GM12864 (cell line): Measurements from ENCODE around the gene PARVG.

ENCODE experiments used
- DNase-seq: peaks from one replicate; pipeline ENCODE4 v3.0.0-alpha.2; 2011; ENCODE audit warnings: low read depth
- H3K4me3 ChIP-seq: 2 replicates; pipeline ENCODE4 v1.5.1; 2011; ENCODE audit warnings: mild to moderate bottlenecking, low read depth, low read length, control low read depth
- TF ChIP-seq, protein P1 (sequence below): IDR thresholded peaks from 2 replicates; pipeline ENCODE4 v1.5.1; 2011; ENCODE audit warnings: low read depth, mild to moderate bottlenecking, moderate library complexity, low read length, control low read depth, inconsistent platforms; ENCODE audit errors: missing control alignments

PARVG gene

DNA sequence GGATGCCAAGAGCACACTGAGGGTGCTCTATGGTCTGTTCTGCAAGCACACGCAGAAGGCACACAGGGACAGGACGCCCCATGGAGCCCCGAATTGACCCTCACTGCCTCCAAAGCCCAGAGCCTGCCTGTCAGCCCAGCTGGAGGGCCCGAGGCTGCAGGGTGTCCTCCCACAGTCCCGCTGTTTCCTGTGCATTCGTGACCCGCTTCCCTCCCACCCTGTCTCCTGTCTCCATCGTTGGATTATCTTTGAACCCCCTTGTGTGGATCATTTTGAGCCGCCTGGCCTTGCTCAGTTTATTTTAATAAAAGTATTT, 25.6 kb downstream of the PARVG start:
- no peak for DNase-seq
- TF ChIP-seq, protein P1, sequence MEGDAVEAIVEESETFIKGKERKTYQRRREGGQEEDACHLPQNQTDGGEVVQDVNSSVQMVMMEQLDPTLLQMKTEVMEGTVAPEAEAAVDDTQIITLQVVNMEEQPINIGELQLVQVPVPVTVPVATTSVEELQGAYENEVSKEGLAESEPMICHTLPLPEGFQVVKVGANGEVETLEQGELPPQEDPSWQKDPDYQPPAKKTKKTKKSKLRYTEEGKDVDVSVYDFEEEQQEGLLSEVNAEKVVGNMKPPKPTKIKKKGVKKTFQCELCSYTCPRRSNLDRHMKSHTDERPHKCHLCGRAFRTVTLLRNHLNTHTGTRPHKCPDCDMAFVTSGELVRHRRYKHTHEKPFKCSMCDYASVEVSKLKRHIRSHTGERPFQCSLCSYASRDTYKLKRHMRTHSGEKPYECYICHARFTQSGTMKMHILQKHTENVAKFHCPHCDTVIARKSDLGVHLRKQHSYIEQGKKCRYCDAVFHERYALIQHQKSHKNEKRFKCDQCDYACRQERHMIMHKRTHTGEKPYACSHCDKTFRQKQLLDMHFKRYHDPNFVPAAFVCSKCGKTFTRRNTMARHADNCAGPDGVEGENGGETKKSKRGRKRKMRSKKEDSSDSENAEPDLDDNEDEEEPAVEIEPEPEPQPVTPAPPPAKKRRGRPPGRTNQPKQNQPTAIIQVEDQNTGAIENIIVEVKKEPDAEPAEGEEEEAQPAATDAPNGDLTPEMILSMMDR: no peak
- H3K4me3 ChIP-seq: no peak overlapping the region

DNA sequence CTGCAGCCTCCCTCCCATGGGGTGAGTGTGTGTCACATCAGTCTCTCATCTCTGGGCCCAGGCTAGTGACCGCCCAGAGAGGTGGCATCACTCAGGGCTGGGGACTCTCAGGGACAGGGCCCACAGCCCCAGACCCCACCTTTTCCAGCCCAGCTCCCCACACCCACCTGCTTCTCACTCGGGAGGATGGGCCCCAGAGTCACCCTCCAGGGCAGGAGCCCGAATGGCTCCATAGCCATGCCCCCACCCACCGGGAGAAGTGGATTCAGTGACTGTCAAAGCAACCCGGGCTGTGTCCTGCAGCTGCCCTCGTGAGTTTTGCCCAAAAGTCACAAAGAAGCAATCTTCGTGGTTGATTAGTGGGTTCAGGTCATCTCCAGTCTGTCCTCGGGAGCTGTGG, 26.0 kb downstream of the PARVG start:
- TF ChIP-seq, protein P1: no peak
- no peak for DNase-seq
- no peak overlapping the region for H3K4me3 ChIP-seq

DNA sequence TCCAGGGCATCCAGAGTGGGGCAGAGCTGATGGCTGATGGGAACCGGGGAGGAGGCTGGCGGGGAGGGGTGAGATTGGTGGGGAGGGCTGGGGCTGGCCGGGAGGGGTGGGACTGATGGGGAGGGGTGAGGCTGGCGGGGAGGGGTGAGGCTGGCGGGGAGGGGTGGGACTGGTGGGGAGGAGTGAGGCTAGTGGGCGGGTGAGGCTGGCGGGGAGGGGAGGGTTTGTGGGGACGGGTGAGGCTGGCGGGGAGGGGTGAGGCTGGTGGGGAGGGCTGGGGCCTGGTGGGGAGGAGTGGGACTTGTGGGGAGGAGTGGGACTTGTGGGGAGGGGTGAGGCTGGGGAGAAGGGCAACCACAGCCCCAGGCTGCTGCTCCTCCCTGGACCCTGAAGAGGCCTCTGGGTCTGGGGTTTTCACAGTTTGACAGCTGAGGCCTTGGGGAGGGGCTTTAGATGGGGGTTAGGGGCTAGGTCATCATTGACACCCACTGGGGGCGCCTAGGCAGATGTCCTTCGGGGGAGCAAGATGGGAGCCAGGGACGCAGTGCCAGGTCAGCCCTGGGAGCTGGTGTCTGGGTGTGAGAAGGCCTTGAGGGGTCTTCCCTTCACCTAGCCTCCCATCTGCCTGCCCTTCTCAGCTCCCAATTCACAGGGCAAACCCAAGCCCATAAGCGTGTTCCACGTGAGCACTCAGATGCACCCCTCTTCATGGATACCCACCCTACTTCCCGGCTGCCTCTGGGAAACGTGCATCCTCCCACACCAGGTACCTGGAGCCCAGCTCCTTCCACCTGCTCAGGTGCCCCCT, 26.7 kb downstream of the PARVG start:
- H3K4me3 ChIP-seq: no peak overlapping the region
- no peak for DNase-seq
- TF ChIP-seq, protein P1: no peak

DNA sequence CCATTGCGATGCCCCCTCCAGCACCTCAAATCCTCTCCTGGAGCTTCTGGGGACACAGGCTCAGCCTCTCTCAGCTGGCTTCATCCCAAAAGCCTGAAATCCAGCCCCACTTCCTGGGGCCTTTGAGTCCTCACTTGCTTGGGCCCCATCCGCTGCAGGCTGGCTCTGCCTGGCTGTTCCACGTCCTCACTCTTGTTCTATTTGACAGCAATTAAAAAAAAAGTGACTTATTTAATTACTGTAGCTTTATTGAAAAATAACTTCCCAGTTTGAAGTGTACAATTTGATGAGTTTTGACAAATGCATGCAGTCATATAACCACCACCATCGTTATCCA, 27.2 kb downstream of the PARVG start:
- TF ChIP-seq, protein P1: no peak
- DNase-seq: no peak
- H3K4me3 ChIP-seq: no peak overlapping the region

DNA sequence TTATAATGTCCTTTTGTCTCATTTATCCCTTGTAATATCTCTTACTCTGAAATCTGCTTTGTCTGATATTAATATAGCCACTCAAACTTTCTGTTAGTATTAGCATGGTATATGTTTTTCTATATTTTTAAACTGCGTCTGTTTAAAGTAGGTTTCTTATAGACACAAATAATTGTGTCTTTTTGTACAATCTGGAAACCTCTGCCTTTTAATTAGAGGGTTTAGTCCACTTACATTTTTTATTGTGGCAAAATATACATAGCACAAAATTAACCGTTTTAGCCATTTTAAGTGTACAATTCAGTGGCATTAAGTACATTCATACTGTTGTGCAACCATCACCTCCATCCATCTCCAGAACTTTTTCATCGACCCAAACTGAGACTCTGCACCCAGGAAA, 28.6 kb downstream of the PARVG start:
- no peak for DNase-seq
- TF ChIP-seq, protein P1: no peak
- no peak overlapping the region for H3K4me3 ChIP-seq

DNA sequence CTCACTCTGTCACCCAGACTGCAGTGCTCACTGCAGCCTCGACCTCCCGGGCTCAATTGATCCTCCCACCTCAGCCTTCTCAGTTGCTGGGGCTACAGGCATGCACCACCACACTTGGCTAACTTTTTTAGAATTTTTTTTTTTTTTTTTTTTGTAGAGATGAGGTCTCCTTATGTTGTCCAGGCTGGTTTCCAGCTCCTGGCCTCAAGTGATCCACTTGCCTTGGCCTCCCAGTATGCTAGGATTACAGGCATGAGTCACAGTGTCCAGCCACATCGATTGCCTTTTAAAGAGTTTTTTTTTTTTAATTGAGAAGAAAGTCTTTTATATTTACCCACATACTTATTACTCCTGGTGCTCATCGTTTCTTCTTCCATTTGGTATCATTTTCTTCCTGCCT, 30.0 kb downstream of the PARVG start:
- DNase-seq: no peak
- TF ChIP-seq, protein P1: no peak
- no peak overlapping the region for H3K4me3 ChIP-seq

DNA sequence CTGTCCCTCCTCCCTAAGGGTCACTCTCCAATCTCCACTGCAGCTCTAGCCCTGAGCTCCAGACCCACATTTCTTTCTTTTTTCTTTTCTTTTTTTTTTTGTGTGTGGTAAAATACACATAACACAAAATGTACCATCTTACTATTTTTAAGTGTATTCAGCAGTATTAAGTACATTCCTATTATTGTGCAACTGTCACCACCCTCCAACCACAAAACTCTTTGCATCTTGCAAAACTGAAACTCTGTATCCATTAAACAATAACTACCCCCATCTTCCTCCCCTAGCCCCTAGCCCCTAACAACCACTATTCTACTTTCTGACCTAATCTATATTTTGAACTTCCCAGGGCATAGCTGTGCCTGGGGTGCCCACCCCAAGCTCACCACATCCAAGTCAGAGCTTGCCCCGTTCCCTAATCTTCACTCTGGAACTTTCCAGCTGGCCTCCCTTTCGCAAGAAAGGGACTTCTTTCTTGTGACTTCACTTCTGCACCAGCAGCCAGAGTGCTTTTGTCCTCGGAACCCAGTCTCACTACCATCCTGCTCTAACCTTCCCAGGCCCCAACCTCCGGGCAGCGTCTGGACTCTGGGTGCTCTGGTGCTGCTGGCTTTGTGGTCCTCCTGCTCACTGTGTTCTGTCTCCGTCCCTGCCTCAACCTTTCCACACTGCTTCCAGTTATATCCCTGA, 30.7 kb downstream of the PARVG start:
- H3K4me3 ChIP-seq: no peak overlapping the region
- DNase-seq: no peak
- TF ChIP-seq, protein P1: no peak
